GM19324 (cell line): ENCODE data around the gene ACAD8.
A peak's percentile ranks its signal among the peaks of the same experiment; 100 is the strongest.

Source experiments
- ATAC-seq: cut with Tn5 transposase; IDR thresholded peaks from one replicate; pipeline ENCODE4 v1.9.1; 2021; ENCODE audit warnings: mild to moderate bottlenecking, moderate library complexity; ENCODE audit not compliant: unreplicated experiment, low FRiP score

The ACAD8 gene

GRCh38 chr11:134253188-134253993, at the start of gene ACAD8, which contains the start of gene THYN1:
TSS of gene ACAD8 (plus strand) at chr11:134253568. CDS start at chr11:134253601, 33 bp downstream.
TSS of gene THYN1 (minus strand) at chr11:134253352. CDS start at chr11:134252882, 470 bp downstream.
- peak; percentile 99 for ATAC-seq

DNA sequence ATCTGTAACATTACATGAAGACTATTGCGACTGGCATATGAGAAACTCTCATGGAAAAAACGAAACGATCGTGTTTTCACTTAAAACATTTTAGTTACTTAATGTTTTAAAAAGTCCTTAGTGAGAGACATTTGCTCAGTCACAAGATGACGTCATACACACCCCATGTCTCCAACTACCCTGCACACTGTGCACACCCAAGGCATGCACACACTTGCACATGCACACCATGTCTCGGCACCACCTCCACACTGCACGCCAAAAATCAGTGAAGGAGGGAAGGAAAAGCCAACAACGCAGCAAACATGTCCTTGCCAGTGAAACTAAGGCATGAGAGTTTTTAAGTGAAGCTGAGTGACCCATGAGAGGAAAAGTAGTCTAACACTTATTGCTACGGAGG, 47.6 kb upstream of the ACAD8 start:
- no peak for ATAC-seq

DNA sequence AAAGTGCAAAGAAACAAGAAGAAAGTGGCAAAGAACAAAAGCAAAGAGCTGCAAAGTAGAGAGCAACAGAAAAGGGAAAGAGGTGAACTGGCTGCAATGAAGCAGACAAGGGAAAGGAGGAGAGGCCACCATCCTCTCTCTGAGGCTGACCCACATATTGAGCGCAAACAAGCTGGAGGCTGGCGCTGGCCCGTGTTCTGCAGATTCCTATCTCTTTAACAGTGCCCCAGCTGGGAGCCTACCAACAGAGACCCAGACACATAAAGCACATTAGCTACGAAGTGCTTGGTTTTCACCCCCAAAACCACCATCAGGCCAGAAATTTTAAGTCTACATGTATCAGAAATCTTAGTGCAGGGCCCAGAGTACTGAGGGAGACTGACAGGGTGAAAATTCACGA, 47.2 kb upstream of the ACAD8 start:
- no peak for ATAC-seq

DNA sequence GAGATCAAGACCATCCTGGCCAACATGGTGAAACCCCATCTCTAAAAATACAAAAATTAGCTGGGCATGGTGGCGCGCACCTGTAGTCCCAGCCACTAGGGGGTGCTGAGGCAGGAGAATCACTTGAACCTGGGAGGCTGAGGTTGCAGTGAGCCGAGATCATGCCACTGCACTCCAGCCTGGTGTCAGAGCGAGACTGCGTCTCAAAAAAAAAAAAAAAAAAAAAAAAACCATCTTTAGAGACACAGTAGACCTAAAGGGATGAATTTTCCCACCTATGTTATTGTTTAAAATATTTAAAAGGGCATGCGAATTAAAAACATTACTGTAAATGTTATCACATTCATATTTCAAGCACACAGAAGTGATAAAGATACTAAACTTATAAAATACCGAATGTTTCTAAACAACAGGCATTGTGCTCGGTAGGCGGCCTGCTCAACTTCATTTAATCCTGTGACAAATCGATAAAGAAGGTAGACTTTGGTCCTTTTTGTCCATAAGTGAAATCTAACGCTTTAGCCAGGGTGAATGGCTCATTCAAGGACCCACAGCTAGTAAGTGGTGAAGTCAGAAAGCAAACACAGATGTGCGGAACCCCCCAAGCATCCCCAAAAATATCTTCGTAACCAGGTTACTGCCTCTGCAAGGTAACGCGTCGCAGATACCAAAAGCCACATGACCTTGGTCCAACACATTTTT, 45.7 kb upstream of the ACAD8 start:
- ATAC-seq, result no peak

DNA sequence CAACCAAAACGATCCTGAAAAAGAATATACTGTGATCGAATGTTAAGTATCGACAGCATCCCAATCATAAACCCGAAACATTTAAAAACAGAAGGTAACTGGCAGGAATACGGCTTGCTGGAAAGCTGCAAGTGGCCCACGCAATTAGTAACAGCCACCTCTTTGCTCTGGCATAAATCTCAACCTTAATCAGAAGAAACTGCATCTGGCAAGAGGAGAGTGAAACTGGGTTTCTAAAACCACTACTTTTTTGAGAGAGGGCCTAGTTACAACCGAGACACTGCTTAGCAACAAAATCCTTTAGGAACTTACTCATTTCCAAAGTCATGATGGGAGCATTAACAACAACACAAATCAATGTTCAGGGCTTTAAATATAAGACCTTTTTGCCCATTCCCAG, 37.5 kb upstream of the ACAD8 start:
- ATAC-seq, result no peak

- ATAC-seq, result no peak
Measured at GRCh38 chr11:134216816-134217215, 36.6 kb upstream of the ACAD8 start.

DNA sequence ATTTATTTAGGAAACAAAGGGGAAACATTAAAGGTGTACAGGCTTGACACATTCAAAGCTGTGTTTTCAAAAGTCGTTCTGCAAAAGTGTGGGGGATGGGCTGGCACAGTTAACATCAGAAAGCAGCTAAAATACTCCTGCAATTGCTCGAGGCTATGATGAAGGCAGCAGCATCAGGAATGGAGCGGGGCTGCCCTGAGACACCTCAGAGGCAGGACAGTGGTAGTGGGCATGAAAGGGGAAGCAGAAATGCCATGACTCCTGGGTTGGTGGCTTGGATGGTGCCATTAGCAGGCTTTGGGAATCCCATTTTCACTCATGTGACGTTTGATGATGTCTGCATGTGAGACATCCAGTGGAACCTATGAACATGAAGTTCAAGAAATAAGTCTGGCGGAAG, 30.2 kb upstream of the ACAD8 start:
- ATAC-seq, result no peak

- ATAC-seq, result peak; percentile 85
Measured at GRCh38 chr11:134223836-134224709, 29.3 kb upstream of the ACAD8 start, which contains the start of the genes NCAPD3 and VPS26B. TSS of gene NCAPD3 (minus strand) at chr11:134223967. CDS start at chr11:134223926, 41 bp downstream. TSS of gene VPS26B (plus strand) at chr11:134224671. CDS start at chr11:134225123, 452 bp downstream.

DNA sequence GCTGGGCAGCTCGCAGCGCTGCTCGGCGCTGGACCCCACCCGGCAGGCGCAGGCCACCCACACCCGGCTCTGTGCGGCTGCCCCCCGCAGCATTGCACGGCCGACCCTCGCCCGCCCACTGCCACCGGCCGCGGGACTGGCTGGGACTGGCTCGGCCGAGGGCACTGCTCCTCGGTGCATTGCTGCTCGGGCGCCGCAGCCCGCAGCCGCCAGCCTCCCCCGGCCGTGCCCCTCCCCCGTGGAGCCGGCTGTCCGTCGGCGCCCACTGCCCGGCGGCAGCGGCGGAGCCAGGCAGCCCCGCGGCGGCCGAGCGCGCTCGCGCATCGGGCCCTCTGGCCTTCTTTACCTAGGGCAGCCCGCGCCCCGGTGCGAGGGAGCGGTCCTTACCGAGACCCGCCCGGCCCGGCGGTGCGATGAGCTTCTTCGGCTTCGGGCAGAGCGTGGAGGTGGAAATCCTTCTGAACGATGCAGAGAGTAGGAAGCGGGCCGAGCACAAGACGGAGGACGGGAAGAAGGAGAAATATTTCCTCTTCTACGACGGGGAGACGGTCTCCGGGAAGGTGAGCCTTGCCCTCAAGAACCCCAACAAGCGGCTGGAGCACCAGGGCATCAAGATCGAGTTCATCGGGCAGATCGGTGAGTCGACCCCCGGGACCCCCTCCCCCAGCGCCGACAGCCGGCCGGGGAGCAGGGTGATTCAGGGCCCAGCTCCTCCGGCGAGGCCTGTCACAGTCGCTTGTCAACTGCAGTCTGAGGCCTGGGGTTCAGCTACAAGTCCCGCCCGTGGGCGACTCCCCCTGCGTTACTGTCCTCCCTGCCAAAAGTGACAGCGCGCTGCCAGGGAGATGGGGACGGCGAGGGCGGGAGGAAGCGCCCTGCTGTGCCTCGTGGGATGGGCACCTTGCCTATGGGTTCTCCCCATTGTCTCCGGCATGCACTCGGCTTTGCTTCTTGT, 28.4 kb upstream of the ACAD8 start:
- peak; percentile 30 for ATAC-seq

- ATAC-seq, result no peak
Measured at GRCh38 chr11:134226806-134227325, 26.5 kb upstream of the ACAD8 start.

DNA sequence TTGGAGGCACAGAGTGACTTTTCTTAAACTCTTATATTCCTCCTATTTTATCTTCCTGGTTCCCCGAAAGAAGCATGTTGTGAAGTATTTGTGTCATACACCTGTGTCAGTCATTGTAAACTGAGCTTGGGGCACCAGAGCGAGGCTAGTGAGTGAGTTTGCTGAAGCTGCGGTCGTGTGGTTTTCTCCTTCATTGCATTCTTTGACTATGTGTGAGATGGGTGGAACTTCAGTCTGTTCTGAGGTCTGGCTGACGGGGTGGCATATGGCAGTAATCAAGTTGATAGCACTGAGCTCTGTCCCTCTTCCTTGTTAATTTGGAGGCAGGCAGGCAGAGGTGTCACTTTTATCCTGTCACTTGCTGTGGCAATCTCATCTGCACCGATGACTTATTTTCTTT, 24.7 kb upstream of the ACAD8 start:
- peak; percentile 38 for ATAC-seq

DNA sequence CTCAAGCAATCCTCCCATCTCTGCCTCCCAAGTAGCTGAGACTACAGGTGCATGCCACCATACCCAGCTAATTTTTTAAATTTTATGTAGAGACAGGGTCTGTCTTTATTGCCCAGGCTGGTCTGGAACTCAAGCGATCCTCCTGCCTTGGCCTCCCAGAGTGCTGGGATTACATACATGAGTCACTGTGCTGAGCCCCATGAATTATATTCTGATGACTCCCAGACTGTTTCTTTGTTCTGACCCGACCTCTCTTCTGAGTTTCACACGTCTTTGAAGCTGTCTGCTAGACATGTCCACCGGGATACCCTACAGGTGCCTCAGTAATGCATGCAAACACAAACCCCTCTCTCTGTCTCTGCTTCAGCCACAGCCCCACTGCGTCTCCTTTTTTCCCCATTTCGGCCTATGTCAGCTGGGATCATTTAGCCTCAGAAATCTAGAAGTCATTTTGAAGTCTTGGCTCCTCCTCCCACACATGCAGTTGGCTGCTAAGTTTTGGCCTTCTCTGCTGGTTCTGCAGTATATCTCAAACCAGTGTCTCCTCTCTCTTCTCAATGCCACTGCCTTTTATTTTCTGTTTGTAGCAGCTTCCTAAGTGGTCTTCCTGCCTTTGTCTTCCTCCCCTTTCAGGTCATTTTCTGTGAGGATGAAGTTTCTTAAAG, 24.1 kb upstream of the ACAD8 start:
- no peak for ATAC-seq

- ATAC-seq, result no peak
Measured at GRCh38 chr11:134230339-134230738, 23.0 kb upstream of the ACAD8 start.

DNA sequence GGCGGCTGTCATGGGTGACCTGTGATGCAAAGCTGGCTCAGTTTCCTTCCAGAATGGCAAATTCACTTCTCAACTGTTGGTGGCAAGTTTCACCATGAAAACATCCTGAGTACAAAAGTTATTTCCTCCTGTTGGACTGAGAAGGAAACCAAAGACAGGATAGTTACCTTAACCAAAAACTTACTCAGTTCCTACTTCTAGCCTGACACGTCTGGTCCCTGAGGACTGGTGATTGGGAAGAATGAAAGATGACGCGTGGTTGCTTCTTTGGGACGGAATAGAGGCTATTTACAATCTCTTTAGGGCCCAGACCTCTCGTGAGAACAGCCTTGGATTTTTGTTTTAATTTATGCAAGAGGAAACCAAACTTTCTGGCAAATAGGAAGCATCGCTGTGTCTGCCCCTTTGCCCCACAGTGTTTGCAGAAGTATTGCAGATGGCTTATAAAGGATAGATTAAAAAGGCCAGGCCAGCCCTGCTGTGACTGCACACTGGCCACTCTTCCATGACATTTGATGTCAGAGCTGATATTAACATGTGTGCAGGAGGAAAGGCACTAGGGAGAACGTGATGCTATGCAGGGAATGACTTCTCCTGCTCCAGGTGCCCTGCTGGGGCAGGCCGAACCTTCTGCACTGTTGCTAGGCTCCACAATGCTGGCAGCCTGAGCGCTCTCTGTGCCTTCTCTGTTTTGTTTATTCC, 21.3 kb upstream of the ACAD8 start:
- ATAC-seq, result no peak

DNA sequence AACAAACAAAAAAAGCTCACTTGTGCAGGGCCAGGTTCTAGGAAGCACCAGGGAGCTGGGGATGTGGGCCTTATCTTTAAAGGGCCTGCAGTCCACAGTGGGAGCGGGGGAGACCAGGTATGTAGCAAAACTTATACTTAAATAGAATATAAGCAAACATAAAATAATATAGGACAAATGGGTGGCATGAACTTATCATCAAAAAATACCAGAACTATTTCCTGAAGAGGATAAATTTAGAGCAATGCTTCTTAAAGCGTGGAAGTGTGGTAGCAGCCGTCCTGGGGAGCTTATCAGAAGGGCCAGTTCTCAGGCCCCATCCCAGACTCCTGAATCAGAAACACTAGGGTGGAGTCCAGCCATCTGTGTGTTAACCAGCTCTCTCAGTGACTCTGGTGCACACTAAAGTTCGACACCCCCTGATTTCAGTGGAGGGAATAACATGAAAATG, 19.6 kb upstream of the ACAD8 start:
- no peak for ATAC-seq

DNA sequence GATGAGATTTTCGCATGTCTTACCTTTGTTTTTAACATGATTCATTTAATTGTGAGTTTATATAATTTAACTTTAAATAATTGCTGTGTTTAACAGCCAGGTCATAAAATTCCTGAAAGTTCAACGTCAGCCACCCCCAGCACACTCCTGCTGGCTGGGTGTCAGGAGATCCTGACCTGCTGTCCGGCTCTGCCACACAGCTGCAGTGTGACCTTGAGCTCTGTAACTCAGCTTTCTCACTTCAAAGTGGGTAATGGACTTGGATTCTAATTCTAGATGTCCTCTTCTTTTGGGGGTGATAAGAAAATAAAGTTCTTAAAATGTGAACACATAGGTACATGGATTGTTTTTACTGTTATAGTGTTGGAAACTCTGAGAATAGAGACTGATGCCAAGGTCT, 18.0 kb upstream of the ACAD8 start:
- ATAC-seq, result no peak

DNA sequence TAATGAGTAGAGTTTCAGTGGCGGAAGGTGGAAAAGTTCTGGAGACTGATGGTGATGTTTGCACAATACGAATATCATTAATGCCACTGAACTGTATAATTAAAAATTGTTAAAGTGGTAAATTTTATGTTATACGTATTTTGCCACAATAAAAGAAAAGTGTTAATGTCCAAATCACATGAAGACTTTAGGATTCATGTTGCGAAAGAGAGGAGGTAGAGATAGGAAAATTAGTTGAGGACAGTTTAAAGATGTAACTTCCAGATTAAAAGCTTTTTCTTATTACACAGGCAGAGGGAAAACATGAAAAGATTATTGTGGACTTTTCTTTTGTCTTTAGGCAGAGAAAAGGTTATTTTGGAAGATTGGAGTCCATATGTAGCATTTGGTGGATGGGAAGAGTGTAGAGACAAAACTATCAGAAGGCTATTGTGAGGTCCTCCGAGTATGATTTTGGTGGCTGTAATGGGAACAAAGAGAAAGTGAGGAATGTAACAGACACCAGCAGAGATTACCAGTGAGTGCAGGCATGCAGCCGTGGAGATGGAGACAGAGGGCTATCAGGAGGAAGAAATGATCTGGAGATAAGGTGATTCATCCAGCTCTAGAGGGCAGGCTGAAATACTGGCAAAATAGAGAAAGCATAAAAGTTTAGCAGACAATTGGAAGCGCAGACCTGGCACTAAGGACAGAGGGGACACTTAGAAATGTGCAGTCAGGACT, 16.4 kb upstream of the ACAD8 start:
- no peak for ATAC-seq

GRCh38 chr11:134237557-134237922, 15.8 kb upstream of the ACAD8 start:
- ATAC-seq, result no peak
